ENCODE measurements around the gene SPTBN1.

SPTBN1 gene

DNA sequence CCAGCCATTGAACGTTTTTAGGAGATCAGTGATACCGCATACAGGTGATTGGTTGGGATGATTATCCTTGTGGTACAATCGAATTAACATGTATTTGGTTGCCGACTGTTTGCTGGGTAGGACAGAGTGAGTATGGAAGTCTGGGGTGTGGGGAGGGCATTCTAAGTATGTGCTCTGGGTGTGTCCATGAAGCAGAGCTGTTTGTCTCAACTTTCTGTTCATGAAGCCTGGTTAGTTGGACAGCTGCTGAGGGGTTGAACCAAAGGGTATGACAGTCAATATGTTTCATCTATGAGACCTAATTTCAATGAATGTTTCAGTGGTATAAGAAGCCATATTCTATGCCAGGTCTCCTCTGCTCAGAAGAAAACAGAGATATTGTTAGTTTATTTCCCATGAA lies 21.9 kb upstream of the SPTBN1 start:
- no peak for DNase-seq (ENCODE audit: low read depth in 2 of 2)

DNA sequence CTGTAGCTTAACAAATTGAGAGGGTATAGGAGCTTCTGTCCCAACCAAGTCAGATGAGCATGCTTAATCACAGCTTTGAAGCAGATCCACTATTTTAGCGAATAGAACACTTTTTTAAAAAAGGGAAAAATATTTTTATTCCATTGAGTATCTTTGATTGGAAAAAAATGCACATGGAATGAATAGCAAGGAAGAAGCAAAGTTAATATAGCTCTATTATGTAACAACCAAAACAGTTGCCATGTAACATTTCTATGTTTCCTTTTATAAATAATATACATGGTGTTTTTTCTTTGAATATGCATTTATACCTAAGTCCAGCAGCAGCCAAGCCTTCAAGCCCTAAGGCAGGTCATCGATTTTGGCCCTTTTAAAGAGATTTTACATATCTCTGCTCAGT lies 21.4 kb upstream of the SPTBN1 start:
- no peak for DNase-seq (ENCODE audit: low read depth in 2 of 2)

- DNase-seq (ENCODE audit: low read depth in 2 of 2): no peak
Measured at GRCh38 chr2:54435325-54436226, 20.6 kb upstream of the SPTBN1 start.

GRCh38 chr2:54437588-54437987 lies 18.5 kb upstream of the SPTBN1 start:
- no peak for DNase-seq (ENCODE audit: low read depth in 2 of 2)

GRCh38 chr2:54438271-54438670 lies 17.9 kb upstream of the SPTBN1 start:
- no peak for DNase-seq (ENCODE audit: low read depth in 2 of 2)

DNA sequence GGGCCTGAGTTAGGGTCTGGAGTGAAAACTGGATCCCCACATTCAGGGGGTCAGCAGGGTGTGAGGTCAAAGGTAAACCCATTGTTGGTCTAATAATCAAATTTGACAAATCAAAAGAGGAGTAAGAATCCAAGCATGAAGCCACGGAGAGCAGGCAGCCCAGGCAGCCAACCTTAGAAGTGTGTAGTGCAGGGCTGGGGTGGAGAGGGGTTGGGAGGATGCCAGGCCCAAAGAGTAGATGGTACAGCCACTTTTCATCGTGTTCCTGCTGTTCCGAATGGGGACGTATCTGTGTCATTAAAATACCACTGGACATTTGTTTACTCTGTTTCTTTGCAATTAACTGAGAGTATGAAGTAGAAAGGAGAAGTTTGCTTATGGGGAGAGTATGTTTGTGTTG lies 16.5 kb upstream of the SPTBN1 start:
- DNase-seq (ENCODE audit: low read depth in 2 of 2): no peak

GRCh38 chr2:54440050-54440449 lies 16.1 kb upstream of the SPTBN1 start:
- DNase-seq (ENCODE audit: low read depth in 2 of 2): no peak

GRCh38 chr2:54444503-54444902 lies 11.6 kb upstream of the SPTBN1 start:
- no peak for DNase-seq (ENCODE audit: low read depth in 2 of 2)

DNA sequence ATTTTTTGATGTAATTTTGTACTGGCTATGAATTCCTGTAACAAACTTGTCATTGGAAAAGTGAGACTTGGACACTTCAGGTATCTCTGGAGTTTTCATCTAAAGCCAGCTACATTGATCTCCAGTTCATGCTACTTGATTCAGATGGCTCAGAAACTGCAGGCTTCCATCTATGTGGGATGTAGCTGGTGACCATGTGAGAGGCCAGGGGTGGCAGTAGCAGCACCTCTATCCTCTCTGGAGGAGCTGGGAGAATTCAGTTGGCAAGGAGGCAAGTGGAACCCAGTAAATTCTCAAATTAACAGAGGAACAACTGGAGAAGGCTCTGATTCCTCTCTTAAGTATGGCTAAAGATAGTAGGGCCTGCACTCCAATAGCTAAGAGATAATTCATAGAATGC lies 10.0 kb upstream of the SPTBN1 start:
- no peak for DNase-seq (ENCODE audit: low read depth in 2 of 2)

GRCh38 chr2:54446625-54447024 lies 9.5 kb upstream of the SPTBN1 start:
- DNase-seq (ENCODE audit: low read depth in 2 of 2): no peak

DNA sequence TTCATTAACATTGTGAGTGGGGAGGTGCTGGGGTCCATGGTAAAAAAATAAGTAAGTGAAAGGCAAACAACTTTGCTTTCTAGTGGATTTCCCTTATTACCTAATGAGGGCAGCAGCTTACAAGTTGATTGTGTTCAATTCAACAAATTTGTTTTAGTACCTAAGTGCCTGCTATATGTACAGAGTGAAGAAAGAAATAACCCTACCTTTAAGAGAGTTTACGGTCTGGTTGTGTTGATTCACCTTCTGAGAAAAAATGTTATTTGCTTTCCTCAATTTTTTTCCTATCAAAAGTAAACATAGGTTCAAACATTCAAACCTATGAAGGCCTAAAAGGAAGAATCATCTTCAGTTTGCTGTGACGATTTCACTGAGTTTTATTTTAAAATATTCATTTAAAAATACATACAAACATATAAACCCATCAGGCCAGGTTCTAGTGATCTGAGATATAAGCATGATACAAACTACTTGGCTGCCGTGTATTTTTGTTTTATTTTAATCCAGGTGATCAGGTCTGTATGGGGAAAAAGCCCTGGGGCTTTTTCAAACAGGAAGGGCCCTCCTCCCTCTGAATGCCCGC lies 1.5 kb upstream of the SPTBN1 start:
- DNase-seq (ENCODE audit: low read depth in 2 of 2): no peak

DNA sequence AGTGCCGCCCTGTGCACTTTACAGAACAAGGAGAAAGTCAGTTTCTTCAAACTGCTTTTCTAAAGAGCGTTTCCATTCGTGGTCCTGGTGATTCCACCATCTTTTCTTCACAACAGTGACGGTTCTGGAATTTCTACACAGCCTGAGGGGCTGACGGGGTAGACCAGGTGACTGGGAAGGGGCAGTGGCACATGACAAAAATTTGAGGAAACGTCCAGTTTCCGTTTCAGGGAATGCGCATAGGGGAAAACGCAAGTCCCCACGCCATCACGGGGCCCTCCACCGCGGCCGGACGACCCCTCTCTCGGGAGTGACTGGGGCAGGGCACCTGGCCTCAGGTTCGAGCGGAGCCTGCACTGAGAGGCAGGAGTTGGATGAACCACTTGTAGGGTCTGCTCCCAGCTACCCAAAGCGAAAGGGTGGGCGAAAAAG lies 980 bp upstream of the SPTBN1 start:
- no peak for DNase-seq (ENCODE audit: low read depth in 2 of 2)

DNA sequence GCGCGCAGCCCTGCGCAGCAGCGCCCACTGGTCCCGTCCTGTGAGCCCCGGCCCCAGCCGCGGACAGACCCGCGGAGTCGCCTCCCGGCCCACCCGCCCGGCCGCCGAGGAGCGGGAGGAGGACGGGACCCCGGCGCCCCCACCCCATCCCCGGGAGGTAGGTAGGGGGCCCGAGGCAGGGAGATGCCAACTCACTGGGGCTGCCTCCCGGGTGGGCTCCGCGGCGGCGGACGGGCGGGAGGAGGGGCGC lies 160 bp downstream of the SPTBN1 start:
- DNase-seq (ENCODE audit: low read depth in 2 of 2): no peak

GRCh38 chr2:54456612-54457322 lies 640 bp downstream of the SPTBN1 start:
- DNase-seq (ENCODE audit: low read depth in 2 of 2): no peak

GRCh38 chr2:54457323-54458023 lies 1.3 kb downstream of the SPTBN1 start:
- DNase-seq (ENCODE audit: low read depth in 2 of 2): no peak

DNA sequence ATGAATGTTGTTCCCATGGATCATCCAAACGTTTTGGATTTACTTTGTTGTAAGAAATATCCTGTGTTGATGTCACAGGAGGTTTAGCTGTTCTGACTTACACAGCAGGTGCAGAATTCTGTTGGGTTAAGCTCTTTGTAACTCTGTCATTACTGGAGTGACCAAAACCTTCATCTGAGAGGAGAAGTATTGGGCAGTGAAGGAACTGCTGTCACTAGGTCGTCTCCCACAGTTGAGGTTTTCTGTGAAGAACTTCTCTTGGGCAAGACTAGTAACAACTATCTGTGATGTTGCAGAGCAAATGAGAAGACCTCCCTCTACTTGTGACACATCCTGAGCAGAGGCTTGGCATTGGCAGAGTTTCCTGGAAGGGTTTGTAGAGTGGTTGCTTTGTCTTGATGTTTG lies 2.9 kb downstream of the SPTBN1 start:
- DNase-seq (ENCODE audit: low read depth in 2 of 2): no peak

DNA sequence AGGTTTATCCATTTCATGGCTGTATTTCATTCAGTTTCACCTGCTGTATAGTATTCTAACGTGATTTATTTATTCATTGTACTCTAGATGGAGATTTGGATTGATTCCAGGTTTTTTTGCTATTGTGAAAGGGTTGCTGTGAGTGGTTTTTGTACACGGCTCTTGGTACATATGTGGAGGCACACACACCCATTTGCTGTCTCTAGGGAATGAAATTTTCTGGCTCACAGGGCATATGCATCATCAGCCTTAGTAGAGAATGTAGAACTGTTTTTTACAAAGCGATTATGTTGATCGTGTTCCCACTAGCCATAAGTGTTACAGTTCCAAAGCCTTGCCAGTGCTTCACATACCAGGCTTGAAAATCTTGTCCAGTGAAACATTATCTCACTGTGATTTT lies 5.1 kb downstream of the SPTBN1 start:
- no peak for DNase-seq (ENCODE audit: low read depth in 2 of 2)

- no peak for DNase-seq (ENCODE audit: low read depth in 2 of 2)
Measured at GRCh38 chr2:54464341-54464740, 8.2 kb downstream of the SPTBN1 start.

- no peak for DNase-seq (ENCODE audit: low read depth in 2 of 2)
Measured at GRCh38 chr2:54465143-54465542, 9.0 kb downstream of the SPTBN1 start.

DNA sequence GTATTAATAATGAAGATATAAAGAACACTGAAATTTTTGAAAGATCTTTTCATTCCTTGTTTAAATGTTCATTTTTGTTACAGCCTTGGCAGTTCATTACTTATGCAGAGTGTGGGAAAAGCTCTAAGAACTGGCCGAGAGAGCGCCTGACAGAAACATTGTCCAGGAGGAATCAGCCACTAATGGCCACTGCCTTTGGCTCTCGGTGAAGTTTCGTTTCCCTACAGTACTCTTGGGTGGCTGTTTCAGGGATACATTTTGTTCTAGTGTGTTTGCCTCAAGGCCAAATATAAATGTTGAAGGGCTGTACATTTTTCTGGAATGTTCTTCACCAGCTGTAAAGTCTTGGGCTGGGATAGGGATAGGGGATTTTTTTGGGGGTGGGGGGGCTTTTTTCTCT lies 10.7 kb downstream of the SPTBN1 start:
- no peak for DNase-seq (ENCODE audit: low read depth in 2 of 2)

GRCh38 chr2:54468673-54469072 lies 12.5 kb downstream of the SPTBN1 start:
- no peak for DNase-seq (ENCODE audit: low read depth in 2 of 2)

DNA sequence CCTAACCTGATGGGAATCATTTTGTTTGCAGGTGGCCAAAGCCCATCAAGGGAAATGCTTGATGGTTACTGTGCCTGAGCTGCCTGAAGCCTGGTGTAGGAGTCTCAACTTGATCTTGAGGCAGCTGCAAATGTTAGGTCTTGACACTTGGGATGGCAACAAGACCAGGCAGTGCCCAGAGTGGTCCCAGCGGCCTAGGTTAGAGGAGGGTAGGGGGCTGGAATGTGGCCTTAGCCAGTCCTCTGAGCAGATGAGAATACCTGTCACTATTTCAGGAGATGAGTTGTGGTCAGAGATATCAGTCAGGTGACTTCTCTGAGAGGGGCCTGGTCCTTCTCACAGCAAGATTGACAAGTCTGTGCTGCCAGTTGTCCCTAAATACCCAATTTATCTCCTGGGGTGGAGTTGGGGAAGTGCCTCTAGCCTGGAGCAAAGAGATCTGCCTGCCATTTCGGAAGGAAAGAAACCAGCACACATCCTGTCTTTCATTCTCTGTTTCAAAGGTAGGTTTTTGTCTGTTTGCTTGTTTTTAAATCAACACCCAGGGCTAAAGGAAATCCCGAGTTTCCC lies 13.4 kb downstream of the SPTBN1 start:
- no peak for DNase-seq (ENCODE audit: low read depth in 2 of 2)
